Liver (tissue), 3 donors: Measurements from ENCODE around the gene FSCB.

ENCODE experiments used
- EGR1 ChIP-seq, 2 donors: IDR thresholded peaks; 2 replicates each; pipeline ENCODE4 v1.6.1; 2016 to 2018; ENCODE audit warnings: antibody characterized with exemption in 2 of 2, low read depth in 2 of 2
- FOXA1 ChIP-seq: IDR thresholded peaks from 2 replicates; pipeline ENCODE4 v1.6.1; 2016; ENCODE audit warnings: antibody characterized with exemption
- RAD21 ChIP-seq, 2 donors: IDR thresholded peaks; 2 replicates each; pipeline ENCODE4 v1.6.1; 2016; ENCODE audit warnings: antibody characterized with exemption in 2 of 2, mild to moderate bottlenecking in 2 of 2
- RXRA ChIP-seq, 2 donors: IDR thresholded peaks; 2 replicates each; pipeline ENCODE4 v1.6.1; 2017 to 2018; ENCODE audit warnings: antibody characterized with exemption in 2 of 2, mild to moderate bottlenecking in 1 of 2
- SP1 ChIP-seq: IDR thresholded peaks from 2 replicates; pipeline ENCODE4 v1.6.1; 2018; ENCODE audit warnings: antibody characterized with exemption, mild to moderate bottlenecking
- TAF1 ChIP-seq: conservative IDR thresholded peaks from 2 replicates; pipeline ENCODE4 v1.6.1; 2016; ENCODE audit warnings: antibody characterized with exemption, mild to moderate bottlenecking
- YY1 ChIP-seq: IDR thresholded peaks from 2 replicates; pipeline ENCODE4 v1.6.1; 2016; ENCODE audit warnings: antibody characterized with exemption, mild to moderate bottlenecking
- TF ChIP-seq, protein P1 (sequence below): fragments of 150-350 bp; IDR thresholded peaks from 2 replicates; pipeline ENCODE4 v1.5.1; 2017; ENCODE audit warnings: improper control_type of control experiment, low read depth, low read length; ENCODE audit not compliant: missing input control
- TF ChIP-seq, protein P2 (sequence below): IDR thresholded peaks from 2 replicates; pipeline ENCODE4 v1.6.1; 2016; ENCODE audit warnings: antibody characterized with exemption, mild to moderate bottlenecking
- TF ChIP-seq, protein P3 (sequence below): IDR thresholded peaks from 2 replicates; pipeline ENCODE4 v1.6.1; 2016; ENCODE audit warnings: antibody characterized with exemption
- TF ChIP-seq, protein P4 (sequence below): IDR thresholded peaks from 2 replicates; pipeline ENCODE4 v1.6.1; 2016; ENCODE audit warnings: antibody characterized with exemption
- donor health status: healthy.
- donor health status: healthy.

DNA sequence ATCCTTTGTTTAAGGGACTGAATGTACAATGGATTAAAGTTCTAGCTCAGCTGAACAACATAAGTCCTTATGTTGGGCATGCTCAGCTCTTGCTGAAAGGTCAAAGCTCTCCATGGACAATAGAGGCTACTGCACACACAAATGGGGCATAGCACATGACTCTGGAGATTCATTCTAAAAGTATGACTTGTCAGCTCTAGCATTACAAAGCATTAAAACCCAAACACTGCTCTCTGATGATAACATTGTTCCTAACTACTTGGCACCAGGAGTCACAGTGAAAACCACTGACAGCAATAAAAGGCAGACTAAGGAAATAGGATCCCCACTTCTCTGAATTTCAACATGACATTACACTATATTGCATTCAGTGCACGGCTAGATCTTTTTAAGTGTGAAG, 21.9 kb upstream of the FSCB start:
- TF ChIP-seq SP1, result no peak
- TF ChIP-seq, protein P1, sequence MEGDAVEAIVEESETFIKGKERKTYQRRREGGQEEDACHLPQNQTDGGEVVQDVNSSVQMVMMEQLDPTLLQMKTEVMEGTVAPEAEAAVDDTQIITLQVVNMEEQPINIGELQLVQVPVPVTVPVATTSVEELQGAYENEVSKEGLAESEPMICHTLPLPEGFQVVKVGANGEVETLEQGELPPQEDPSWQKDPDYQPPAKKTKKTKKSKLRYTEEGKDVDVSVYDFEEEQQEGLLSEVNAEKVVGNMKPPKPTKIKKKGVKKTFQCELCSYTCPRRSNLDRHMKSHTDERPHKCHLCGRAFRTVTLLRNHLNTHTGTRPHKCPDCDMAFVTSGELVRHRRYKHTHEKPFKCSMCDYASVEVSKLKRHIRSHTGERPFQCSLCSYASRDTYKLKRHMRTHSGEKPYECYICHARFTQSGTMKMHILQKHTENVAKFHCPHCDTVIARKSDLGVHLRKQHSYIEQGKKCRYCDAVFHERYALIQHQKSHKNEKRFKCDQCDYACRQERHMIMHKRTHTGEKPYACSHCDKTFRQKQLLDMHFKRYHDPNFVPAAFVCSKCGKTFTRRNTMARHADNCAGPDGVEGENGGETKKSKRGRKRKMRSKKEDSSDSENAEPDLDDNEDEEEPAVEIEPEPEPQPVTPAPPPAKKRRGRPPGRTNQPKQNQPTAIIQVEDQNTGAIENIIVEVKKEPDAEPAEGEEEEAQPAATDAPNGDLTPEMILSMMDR, result no peak
- TF ChIP-seq, protein P2, sequence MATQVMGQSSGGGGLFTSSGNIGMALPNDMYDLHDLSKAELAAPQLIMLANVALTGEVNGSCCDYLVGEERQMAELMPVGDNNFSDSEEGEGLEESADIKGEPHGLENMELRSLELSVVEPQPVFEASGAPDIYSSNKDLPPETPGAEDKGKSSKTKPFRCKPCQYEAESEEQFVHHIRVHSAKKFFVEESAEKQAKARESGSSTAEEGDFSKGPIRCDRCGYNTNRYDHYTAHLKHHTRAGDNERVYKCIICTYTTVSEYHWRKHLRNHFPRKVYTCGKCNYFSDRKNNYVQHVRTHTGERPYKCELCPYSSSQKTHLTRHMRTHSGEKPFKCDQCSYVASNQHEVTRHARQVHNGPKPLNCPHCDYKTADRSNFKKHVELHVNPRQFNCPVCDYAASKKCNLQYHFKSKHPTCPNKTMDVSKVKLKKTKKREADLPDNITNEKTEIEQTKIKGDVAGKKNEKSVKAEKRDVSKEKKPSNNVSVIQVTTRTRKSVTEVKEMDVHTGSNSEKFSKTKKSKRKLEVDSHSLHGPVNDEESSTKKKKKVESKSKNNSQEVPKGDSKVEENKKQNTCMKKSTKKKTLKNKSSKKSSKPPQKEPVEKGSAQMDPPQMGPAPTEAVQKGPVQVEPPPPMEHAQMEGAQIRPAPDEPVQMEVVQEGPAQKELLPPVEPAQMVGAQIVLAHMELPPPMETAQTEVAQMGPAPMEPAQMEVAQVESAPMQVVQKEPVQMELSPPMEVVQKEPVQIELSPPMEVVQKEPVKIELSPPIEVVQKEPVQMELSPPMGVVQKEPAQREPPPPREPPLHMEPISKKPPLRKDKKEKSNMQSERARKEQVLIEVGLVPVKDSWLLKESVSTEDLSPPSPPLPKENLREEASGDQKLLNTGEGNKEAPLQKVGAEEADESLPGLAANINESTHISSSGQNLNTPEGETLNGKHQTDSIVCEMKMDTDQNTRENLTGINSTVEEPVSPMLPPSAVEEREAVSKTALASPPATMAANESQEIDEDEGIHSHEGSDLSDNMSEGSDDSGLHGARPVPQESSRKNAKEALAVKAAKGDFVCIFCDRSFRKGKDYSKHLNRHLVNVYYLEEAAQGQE, result no peak
- TF ChIP-seq RXRA (IDR thresholded peaks at IDR 0.05), result no peak
- no peak for TF ChIP-seq RAD21 (IDR thresholded peaks at IDR 0.05)
- TF ChIP-seq, protein P3, sequence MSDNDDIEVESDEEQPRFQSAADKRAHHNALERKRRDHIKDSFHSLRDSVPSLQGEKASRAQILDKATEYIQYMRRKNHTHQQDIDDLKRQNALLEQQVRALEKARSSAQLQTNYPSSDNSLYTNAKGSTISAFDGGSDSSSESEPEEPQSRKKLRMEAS, result no peak
- TF ChIP-seq, protein P4, sequence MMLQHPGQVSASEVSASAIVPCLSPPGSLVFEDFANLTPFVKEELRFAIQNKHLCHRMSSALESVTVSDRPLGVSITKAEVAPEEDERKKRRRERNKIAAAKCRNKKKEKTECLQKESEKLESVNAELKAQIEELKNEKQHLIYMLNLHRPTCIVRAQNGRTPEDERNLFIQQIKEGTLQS, result no peak
- no peak for TF ChIP-seq YY1
- no peak for TF ChIP-seq EGR1 (IDR thresholded peaks at IDR 0.05; ENCODE audit: low read depth in 2 of 2)
- TF ChIP-seq TAF1, result no peak
- TF ChIP-seq FOXA1, result no peak
